PC-9 (cell line): ENCODE measurements around the gene NR4A3. TPM values are rescaled to one million over a fixed set of nuclear protein-coding genes. Genes with fewer than 3 reads are reported as not detected.

Source experiments
- BruUV-seq: library from RNA; stranded (reverse); fragments of 400-500 nt; replicated peaks from 2 replicates; lab custom pipeline; 2021; lab: Mats Ljungman, UMichigan
- CTCF ChIA-PET: fragments of 300-600 bp; sonication (Branson Sonifier 250); formaldehyde crosslinking; loops from one replicate; lab custom pipeline; 2022; ENCODE audit warnings: antibody characterized with exemption; lab: Charles Lee
- POLR2A ChIA-PET: fragments of 300-600 bp; sonication (Branson Sonifier 250); formaldehyde crosslinking; loops from one replicate; lab custom pipeline; 2022; ENCODE audit warnings: antibody characterized with exemption; ENCODE audit not compliant: unreplicated experiment; lab: Charles Lee
- DNase-seq, 2 experiments: peaks; one replicate each; pipeline versions ENCODE4 v3.0.0 to v3.0.0-alpha.2; 2015 to 2022; ENCODE audit warnings: mixed read lengths in 1 of 2
- H2AFZ ChIP-seq: fragments of 200-600 bp; sonication (generic); 2 replicates; pipeline ENCODE4 v1.8.1; 2017; ENCODE audit warnings: antibody characterized with exemption
- H3F3A ChIP-seq: fragments of 200-600 bp; sonication (generic); 2 replicates; pipeline ENCODE4 v1.8.1; 2017; ENCODE audit warnings: antibody characterized with exemption, mild to moderate bottlenecking, low read depth; ENCODE audit not compliant: insufficient read depth
- H3K27ac ChIP-seq: fragments of 200-600 bp; sonication (generic); 2 replicates; pipeline ENCODE4 v1.6.1; 2016; ENCODE audit warnings: mixed run types
- H3K27me3 ChIP-seq: fragments of 200-600 bp; sonication (generic); 2 replicates; pipeline ENCODE4 v1.6.1; 2016; ENCODE audit warnings: low read depth, mixed run types; ENCODE audit not compliant: insufficient read depth
- H3K36me3 ChIP-seq: fragments of 200-600 bp; sonication (generic); 2 replicates; pipeline ENCODE4 v1.6.1; 2016; ENCODE audit warnings: low read depth, mixed run types
- H3K4me1 ChIP-seq: fragments of 200-600 bp; sonication (generic); replicated peaks from 2 replicates; pipeline ENCODE4 v1.6.1; 2016; ENCODE audit warnings: mixed run types; ENCODE audit not compliant: insufficient read depth
- H3K4me2 ChIP-seq: fragments of 200-600 bp; sonication (generic); 2 replicates; pipeline ENCODE4 v1.6.1; 2017; ENCODE audit warnings: mixed run types
- H3K4me3 ChIP-seq: fragments of 200-600 bp; sonication (generic); 2 replicates; pipeline ENCODE4 v1.6.1; 2016; ENCODE audit warnings: mixed run types
- H3K79me2 ChIP-seq: fragments of 200-600 bp; sonication (generic); 2 replicates; pipeline ENCODE4 v1.6.1; 2017; ENCODE audit warnings: low read depth, mixed run types
- H3K9me2 ChIP-seq: fragments of 200-600 bp; sonication (generic); 2 replicates; pipeline ENCODE4 v1.8.1; 2017; ENCODE audit warnings: mild to moderate bottlenecking; ENCODE audit not compliant: insufficient read depth
- H3K9me3 ChIP-seq: fragments of 200-600 bp; sonication (generic); 2 replicates; pipeline ENCODE4 v1.8.1; 2016; ENCODE audit warnings: low read depth; ENCODE audit not compliant: insufficient read depth
- H4K20me1 ChIP-seq: fragments of 200-600 bp; sonication (generic); 2 replicates; pipeline ENCODE4 v1.8.1; 2017; ENCODE audit not compliant: insufficient read depth
- CTCF ChIP-seq: fragments of 200-600 bp; sonication (generic); conservative IDR thresholded peaks from 2 replicates; pipeline ENCODE4 v1.6.1; 2017; ENCODE audit warnings: mixed run types, antibody characterized with exemption, mild to moderate bottlenecking, moderate library complexity
- EZH2 ChIP-seq: fragments of 200-600 bp; sonication (generic); IDR thresholded peaks from 2 replicates; pipeline ENCODE4 v1.8.0; 2017; ENCODE audit warnings: antibody characterized with exemption, low read depth
- intact Hi-C: fragments of 100-400 bp; cut with micrococcal nuclease; formaldehyde crosslinking; loops from one replicate; pipeline ENCODE4 v1.10.0; 2022; ENCODE audit not compliant: unreplicated experiment
- total RNA-seq: library from RNA; stranded (reverse); gene quantifications from 2 replicates; pipeline ENCODE4 v1.2.3, GENCODE V29; 2021

Gene NR4A3
- total RNA-seq, 1 experiment from 2014 or later: not detected

GRCh38 chr9:99828054-99828416 lies 6.3 kb downstream of the NR4A3 start:
- H3F3A ChIP-seq: no peaks in the 10 kb centered on the region
- ChIA-PET POLR2A (no interaction called here), CTCF (no interaction called here)
- DNase-seq: no peak
- TF ChIP-seq CTCF (no peak), EZH2 (no peak)
- no peak overlapping the region for H3K4me2 ChIP-seq
- no peaks in the 10 kb centered on the region for H3K36me3 ChIP-seq
- BruUV-seq: no TSS peak
- intact Hi-C loops: loop anchor here (10.0 kb wide), 1 partner anchor 137 kb away; no protein-coding TSS in a partner anchor
- H3K79me2 ChIP-seq: no peaks in the 10 kb centered on the region
- H3K27ac ChIP-seq: no peak overlapping the region
- H3K4me1 ChIP-seq: 0 out of 2 replicates have a peak, but pooled peaks cover 8% of the 10 kb centered on the region
- H2AFZ ChIP-seq: no peak overlapping the region
- no peaks in the 10 kb centered on the region for H3K9me2 ChIP-seq
- no peaks in the 10 kb centered on the region for H3K9me3 ChIP-seq
- no peak overlapping the region for H3K4me3 ChIP-seq
- H4K20me1 ChIP-seq: no peaks in the 10 kb centered on the region
- H3K27me3 ChIP-seq: peaks cover 16% of the 10 kb centered on the region

GRCh38 chr9:99828417-99829176 lies 6.9 kb downstream of the NR4A3 start:
- H3K27me3 ChIP-seq: peaks cover 13% of the 10 kb centered on the region
- CTCF ChIA-PET: interaction anchor here (0.6 kb wide), 1 partner anchor 78 kb away, joined by 3 read pairs; the partner anchor contains the start of gene STX17

More at GRCh38 chr9:99828417-99829176, 6.9 kb downstream of the NR4A3 start:
- no peaks in the 10 kb centered on the region for H3K36me3 ChIP-seq
- no TSS peak for BruUV-seq
- H4K20me1 ChIP-seq: no peaks in the 10 kb centered on the region
- POLR2A ChIA-PET: no interaction called here
- TF ChIP-seq EZH2: no peak
- no peak for TF ChIP-seq CTCF
- intact Hi-C loops: loop anchor here (10.0 kb wide), 1 partner anchor 136 kb away; no protein-coding TSS in a partner anchor
- no peaks in the 10 kb centered on the region for H3K9me3 ChIP-seq
- H3K79me2 ChIP-seq: no peaks in the 10 kb centered on the region
- H3F3A ChIP-seq: no peaks in the 10 kb centered on the region
- H3K4me2 ChIP-seq: no peak overlapping the region
- no peaks in the 10 kb centered on the region for H3K9me2 ChIP-seq
- H3K27ac ChIP-seq: no peak overlapping the region
- H3K4me3 ChIP-seq: no peak overlapping the region
- H2AFZ ChIP-seq: no peak overlapping the region
- DNase-seq: no peak
- 0 out of 2 replicates have a peak, but pooled peaks cover 3% of the 10 kb centered on the region for H3K4me1 ChIP-seq
